GM12878 (cell line): ENCODE data around the gene SERPINI2.
"Not testable (repeated sequence)": the region's sequence is repeated elsewhere in the genome, so short reads cannot be mapped to it uniquely, and the experiment has no call there.

ENCODE experiments used
- BMI1 ChIP-seq: fragments of 450-650 bp; IDR thresholded peaks from 2 replicates; pipeline ENCODE4 v1.6.1; 2016; ENCODE audit warnings: mild to moderate bottlenecking, moderate library complexity, borderline replicate concordance
- CBX3 ChIP-seq: fragments of 200-600 bp; sonication (generic); IDR thresholded peaks from 2 replicates; pipeline ENCODE4 v1.6.1; 2016; ENCODE audit warnings: low read depth, borderline replicate concordance
- CTCF ChIP-seq, 3 experiments: IDR thresholded peaks in 2 of 3; conservative IDR thresholded peaks in 1 of 3; 2 replicates each; pipeline ENCODE4 v1.5.1; 2011; ENCODE audit warnings: low read depth in 3 of 3, low read length in 3 of 3, mild to moderate bottlenecking in 3 of 3, control low read depth in 2 of 3, moderate library complexity in 2 of 3, inconsistent platforms in 1 of 3, mixed read lengths in 1 of 3; ENCODE audit not compliant: control insufficient read depth in 2 of 3, insufficient read depth in 1 of 3; ENCODE audit errors: extremely low read depth in 1 of 3
- FOXK2 ChIP-seq: fragments of 450-650 bp; IDR thresholded peaks from 2 replicates; pipeline ENCODE4 v1.6.1; 2017; ENCODE audit warnings: mild to moderate bottlenecking, moderate library complexity
- MTA2 ChIP-seq: fragments of 450-650 bp; IDR thresholded peaks from 2 replicates; pipeline ENCODE4 v1.6.1; 2016; ENCODE audit warnings: low read depth, mild to moderate bottlenecking, moderate library complexity
- PML ChIP-seq: IDR thresholded peaks from 2 replicates; pipeline ENCODE4 v1.6.1; 2012; ENCODE audit warnings: low read length, inconsistent platforms
- RAD21 ChIP-seq: IDR thresholded peaks from 2 replicates; pipeline ENCODE4 v1.6.1; 2011; ENCODE audit warnings: mild to moderate bottlenecking, low read depth, low read length, moderate library complexity; ENCODE audit not compliant: insufficient read depth
- TCF12 ChIP-seq: IDR thresholded peaks from 2 replicates; pipeline ENCODE4 v1.6.1; 2011; ENCODE audit warnings: low read depth, mild to moderate bottlenecking, low read length

DNA sequence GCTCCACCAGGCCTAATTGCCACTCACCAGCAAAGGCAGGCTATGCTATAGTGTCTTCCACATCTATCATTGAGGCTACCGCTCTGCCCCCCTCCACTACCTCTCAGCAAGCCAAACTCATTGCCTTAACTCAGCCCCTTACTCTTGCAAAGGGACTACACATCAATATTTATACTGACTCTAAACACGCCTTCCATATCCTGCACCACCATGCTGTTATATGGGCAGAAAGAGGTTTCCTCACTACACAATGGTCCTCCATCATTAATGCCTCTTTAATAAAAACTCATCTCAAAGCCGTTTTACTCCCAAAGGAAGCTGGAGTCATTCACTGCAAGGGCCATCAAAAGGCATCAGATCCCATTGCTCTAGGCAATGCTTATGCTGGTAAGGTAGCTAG lies 46.9 kb downstream of the SERPINI2 start:
- not testable (repeated sequence) for TF ChIP-seq PML; CTCF (IDR thresholded peaks at IDR 0.05 in 2 of 3, conservative IDR thresholded peaks at IDR 0.05 in 1 of 3; ENCODE audit: control insufficient read depth in 2 of 3, extremely low read depth in 1 of 3, insufficient read depth in 1 of 3, low read depth in 3 of 3, low read length in 3 of 3); RAD21; TCF12; FOXK2; CBX3; BMI1; MTA2
